B cell (primary cell): ENCODE data around the gene NELL1. TPM values are rescaled to one million over a fixed set of nuclear protein-coding genes. Genes with fewer than 3 reads are reported as not detected.

ENCODE experiments used
- ATAC-seq: fragments of 200-7000 bp; cut with Tn5 transposase; one replicate; pipeline ENCODE4 v1.10.0; 2021; ENCODE audit warnings: low read depth, mild to moderate bottlenecking, moderate number of reproducible peaks, moderate library complexity
- CTCF ChIA-PET: fragments of 350-600 bp; sonication (Branson Sonifier 250); formaldehyde crosslinking; loops from one replicate; lab custom pipeline; 2021; ENCODE audit warnings: antibody characterized with exemption, inconsistent platforms; lab: Charles Lee
- POLR2A ChIA-PET: fragments of 350-600 bp; sonication (Branson Sonifier 250); formaldehyde crosslinking; loops from one replicate; lab custom pipeline; 2021; ENCODE audit warnings: antibody characterized with exemption; lab: Charles Lee
- DNase-seq: peaks from one replicate; pipeline ENCODE4 v3.0.0; 2013
- H2AFZ ChIP-seq: 2 replicates; pipeline ENCODE4 v1.6.1; 2012; ENCODE audit warnings: mild to moderate bottlenecking, low read depth, low read length; ENCODE audit not compliant: insufficient read depth, poor library complexity, severe bottlenecking
- H3K27ac ChIP-seq, 2 donors: 1 replicate in 1 of 2; 2 replicates in 1 of 2; pipeline ENCODE4 v1.5.1; 2012 to 2013; ENCODE audit warnings: low read length in 2 of 2, mild to moderate bottlenecking in 2 of 2, moderate library complexity in 1 of 2
- H3K27me3 ChIP-seq, 4 experiments: fragments of 200-600 bp in 1 of 4; sonication (generic) in 1 of 4; replicated peaks in 1 of 4; 1 replicate in 2 of 4; 2 replicates in 2 of 4; pipeline versions ENCODE4 v1.6.1 to v1.7.0; 2013 to 2016; ENCODE audit warnings: low read length in 3 of 4, mild to moderate bottlenecking in 2 of 4, mixed read lengths in 1 of 4, moderate library complexity in 1 of 4; ENCODE audit not compliant: insufficient read depth in 4 of 4, control insufficient read depth in 3 of 4; ENCODE audit errors: control extremely low read depth in 1 of 4
- H3K36me3 ChIP-seq, 2 experiments: replicated peaks in 1 of 2; 1 replicate in 1 of 2; 2 replicates in 1 of 2; pipeline versions ENCODE4 v1.6.1 to v1.7.1; 2013; ENCODE audit warnings: low read length in 1 of 2; ENCODE audit not compliant: insufficient read depth in 2 of 2, control insufficient read depth in 1 of 2; ENCODE audit errors: control extremely low read depth in 1 of 2, extremely low read depth in 1 of 2
- H3K4me1 ChIP-seq, 2 donors: fragments of 200-600 bp in 1 of 2; sonication (generic) in 1 of 2; 1 replicate in 1 of 2; 2 replicates in 1 of 2; pipeline versions ENCODE4 v1.5.1 to v1.6.1; 2013 to 2017; ENCODE audit warnings: low read length in 2 of 2; ENCODE audit not compliant: control insufficient read depth in 2 of 2, insufficient read depth in 2 of 2
- H3K4me2 ChIP-seq: replicated peaks from 2 replicates; pipeline ENCODE3; 2012; ENCODE audit warnings: mild to moderate bottlenecking, low read depth, low read length; ENCODE audit not compliant: poor library complexity, severe bottlenecking
- H3K4me3 ChIP-seq, 5 experiments: fragments of 200-600 bp in 1 of 5; sonication (generic) in 1 of 5; 1 replicate in 3 of 5; 2 replicates in 2 of 5; pipeline versions ENCODE4 v1.5.1 to v1.7.0; 2011 to 2016; ENCODE audit warnings: low read length in 4 of 5, mild to moderate bottlenecking in 4 of 5, low read depth in 2 of 5, control low read depth in 1 of 5, moderate library complexity in 1 of 5; ENCODE audit not compliant: insufficient read depth in 1 of 5; ENCODE audit errors: control extremely low read depth in 1 of 5, extremely low read depth in 1 of 5
- H3K79me2 ChIP-seq: fragments of 200-600 bp; sonication (generic); one replicate; pipeline ENCODE4 v1.6.0; 2016; ENCODE audit warnings: low read length; ENCODE audit not compliant: control insufficient read depth, insufficient read depth
- H3K9ac ChIP-seq: fragments of 200-600 bp; sonication (generic); 2 replicates; pipeline ENCODE4 v1.6.1; 2017; ENCODE audit warnings: mild to moderate bottlenecking, low read length, moderate library complexity
- H3K9me3 ChIP-seq, 3 donors: one replicate each; pipeline versions ENCODE4 v1.6.1 to v1.7.1; 2013; ENCODE audit warnings: low read length in 2 of 3; ENCODE audit not compliant: control insufficient read depth in 2 of 3, insufficient read depth in 1 of 3; ENCODE audit errors: control extremely low read depth in 1 of 3
- H4K20me1 ChIP-seq: 2 replicates; pipeline ENCODE4 v1.6.0; 2012; ENCODE audit warnings: mild to moderate bottlenecking, low read length; ENCODE audit not compliant: insufficient read depth, control insufficient read depth, poor library complexity, severe bottlenecking
- H3K27ac Mint-ChIP-seq: one replicate; pipeline ENCODE4 v1.8.0; 2021; ENCODE audit warnings: mixed read lengths
- H3K27me3 Mint-ChIP-seq: one replicate; pipeline ENCODE4 v1.8.0; 2021; ENCODE audit warnings: mixed read lengths
- H3K4me1 Mint-ChIP-seq: one replicate; pipeline ENCODE4 v1.8.0; 2021; ENCODE audit warnings: mixed read lengths
- H3K4me3 Mint-ChIP-seq: one replicate; pipeline ENCODE4 v1.8.0; 2021; ENCODE audit warnings: mixed read lengths
- H3K9me3 Mint-ChIP-seq: one replicate; pipeline ENCODE4 v1.8.0; 2022; ENCODE audit warnings: mixed read lengths; ENCODE audit not compliant: insufficient read depth
- CTCF ChIP-seq: fragments of 200-600 bp; IDR thresholded peaks from one replicate; pipeline ENCODE4 v1.8.0; 2022; ENCODE audit warnings: antibody characterized with exemption, mild to moderate bottlenecking
- EZH2 ChIP-seq: IDR thresholded peaks from 2 replicates; pipeline ENCODE4 v1.6.1; 2012; ENCODE audit warnings: borderline replicate concordance, low read depth, mild to moderate bottlenecking, moderate library complexity, low read length; ENCODE audit not compliant: insufficient read depth, poor library complexity, severe bottlenecking
- WGBS: methylation state at CpG from one replicate; pipeline ENCODE4 v1.1.5; 2013; ENCODE audit warnings: missing lambda C conversion rate; ENCODE audit not compliant: insufficient coverage; 5-methylcytosine and 5-hydroxymethylcytosine counted together
- intact Hi-C: fragments of 100-400 bp; cut with micrococcal nuclease; formaldehyde crosslinking; loops from one replicate; pipeline ENCODE4 v1.10.0; 2022
- polyA plus RNA-seq: library from polyadenylated mRNA; depleted of rRNA; stranded (reverse); fragments of >200 nt; gene quantifications from 2 replicates; pipeline ENCODE4 v1.2.3, GENCODE V29; 2012
- total RNA-seq, 2 donors: library from RNA; stranded (reverse); fragments of 120-200 nt in 1 of 2; gene quantifications; 1 replicate in 1 of 2; 2 replicates in 1 of 2; pipeline versions ENCODE4 v1.2.3 to v1.2.4, GENCODE V29; 2013 to 2022

NELL1 gene
- total and polyA plus RNA-seq, 2 donors (not counting 1 experiment from before 2014, with no cell fraction given) = not detected

DNA sequence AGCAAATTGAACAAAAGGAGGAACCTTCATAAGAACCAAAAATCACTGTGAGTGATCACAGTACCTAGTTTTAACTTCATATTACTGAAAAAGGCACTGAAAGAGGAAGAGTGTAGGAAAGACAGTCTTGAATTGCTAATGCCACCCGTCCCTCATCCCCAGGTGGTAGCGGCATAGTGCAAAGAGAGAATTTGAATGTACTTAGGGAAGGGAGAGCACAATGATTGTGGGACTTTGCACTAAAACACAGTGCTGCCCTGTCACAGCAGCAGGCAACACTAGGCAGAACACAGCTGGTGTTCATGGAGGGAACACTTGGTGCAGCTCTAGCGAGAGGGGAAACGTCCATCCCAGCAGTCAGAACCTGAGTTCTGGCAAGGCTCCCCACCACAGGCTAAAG is 807.2 kb downstream of the NELL1 start:
- Histone ChIP-seq H3K9ac (no peak overlapping the region), H3K27me3 (no peaks in the 10 kb centered on the region), H2AFZ (no peak overlapping the region), H4K20me1 (no peaks in the 10 kb centered on the region), H3K4me2 (no peak overlapping the region), H3K36me3 (no peaks in the 10 kb centered on the region), H3K4me3 (no peak overlapping the region), H3K4me1 (no peaks in the 10 kb centered on the region), H3K79me2 (no peaks in the 10 kb centered on the region), H3K27ac (no peak overlapping the region), H3K9me3 (no peaks in the 10 kb centered on the region)
- H3K9me3 Mint-ChIP-seq = no peaks in the 10 kb centered on the region
- DNase-seq (no peak), ATAC-seq (no peak)
- H3K4me1 Mint-ChIP-seq = no peaks in the 10 kb centered on the region
- intact Hi-C loops = no loop called here
- TF ChIP-seq EZH2 (no peak), CTCF (no peak)
- POLR2A ChIA-PET = no interaction called here
- 86% methylated on average over 3 of the region's 4 CpGs for WGBS
- no peak overlapping the region for H3K4me3 Mint-ChIP-seq
- no peak overlapping the region for H3K27ac Mint-ChIP-seq
- CTCF ChIA-PET = no interaction called here
- H3K27me3 Mint-ChIP-seq = no peaks in the 10 kb centered on the region

DNA sequence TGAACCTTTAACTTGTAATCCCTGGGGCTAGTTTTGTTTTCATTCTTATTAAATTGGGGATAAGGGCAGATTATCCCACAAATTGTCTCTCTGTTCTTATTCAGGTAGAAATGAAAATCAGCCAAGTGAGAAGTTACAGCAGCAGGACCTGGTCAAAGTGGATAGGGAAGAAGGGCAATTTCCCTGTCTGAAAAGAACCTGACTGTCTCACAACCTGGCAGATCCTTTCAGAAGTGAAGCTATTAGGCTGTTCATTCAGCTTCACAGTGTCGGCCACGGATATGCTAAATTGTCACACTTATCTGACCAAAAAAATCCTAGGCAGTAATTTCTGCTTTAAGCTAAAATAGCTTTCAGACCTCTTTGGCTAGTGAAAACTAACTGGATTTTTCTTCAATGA is 810.9 kb downstream of the NELL1 start:
- CTCF ChIA-PET = no interaction called here
- ATAC-seq (no peak), DNase-seq (no peak)
- H3K9ac ChIP-seq = no peak overlapping the region
- H3K9me3 ChIP-seq = no peaks in the 10 kb centered on the region
- no peaks in the 10 kb centered on the region for H3K9me3 Mint-ChIP-seq
- H3K4me1 ChIP-seq = no peaks in the 10 kb centered on the region
- no peak overlapping the region for H3K4me3 Mint-ChIP-seq
- intact Hi-C loops = no loop called here
- H3K27ac Mint-ChIP-seq = no peak overlapping the region
- H3K27me3 Mint-ChIP-seq = no peaks in the 10 kb centered on the region
- no CpG with 5 or more reads among the region's 2 CpGs for WGBS
- H4K20me1 ChIP-seq = no peaks in the 10 kb centered on the region
- no peaks in the 10 kb centered on the region for H3K36me3 ChIP-seq
- TF ChIP-seq CTCF (no peak), EZH2 (no peak)
- H3K4me1 Mint-ChIP-seq = no peaks in the 10 kb centered on the region
- H2AFZ ChIP-seq = no peak overlapping the region
- no peak overlapping the region for H3K4me2 ChIP-seq
- H3K4me3 ChIP-seq = no peak overlapping the region
- H3K27me3 ChIP-seq = no peaks in the 10 kb centered on the region
- POLR2A ChIA-PET = no interaction called here
- H3K79me2 ChIP-seq = no peaks in the 10 kb centered on the region
- H3K27ac ChIP-seq = no peak overlapping the region
